Lower leg skin (tissue), 4 donors: ENCODE data around the gene PTGES. TPM values are rescaled to one million over a fixed set of nuclear protein-coding genes. Genes with fewer than 3 reads are reported as not detected.
"Not testable (repeated sequence)": the region's sequence is repeated elsewhere in the genome, so short reads cannot be mapped to it uniquely, and the experiment has no call there.

Source experiments
- DNase-seq, 2 donors: peaks; one replicate each; pipeline ENCODE4 v3.0.0-alpha.2; 2019; ENCODE audit warnings: low spot score in 2 of 2
- H3K4me3 ChIP-seq: fragments of 200-600 bp; sonication (generic); 2 replicates; pipeline ENCODE4 v1.5.1; 2017; ENCODE audit warnings: mild to moderate bottlenecking, low read depth; ENCODE audit not compliant: poor library complexity, severe bottlenecking
- CTCF ChIP-seq, 3 donors: fragments of 450-650 bp; IDR thresholded peaks; one replicate each; pipeline ENCODE4 v1.5.1; 2016; ENCODE audit warnings: antibody characterized with exemption in 3 of 3, mild to moderate bottlenecking in 3 of 3, moderate library complexity in 2 of 3
- POLR2A ChIP-seq, 2 donors: fragments of 450-650 bp; IDR thresholded peaks; one replicate each; pipeline ENCODE4 v1.6.1; 2016 to 2017; ENCODE audit warnings: antibody characterized with exemption in 2 of 2, mild to moderate bottlenecking in 1 of 2, moderate library complexity in 1 of 2
- WGBS, 2 donors: methylation state at CpG; one replicate each; pipeline ENCODE4 v1.1.5; 2018; 5-methylcytosine and 5-hydroxymethylcytosine counted together
- intact Hi-C: fragments of 100-400 bp; cut with DNase I; formaldehyde crosslinking; loops from one replicate; pipeline ENCODE4 v1.15.0; 2023; ENCODE audit warnings: low total_unique reads
- total RNA-seq, 4 donors: library from RNA; depleted of rRNA; stranded (reverse); fragments of >200 nt; gene quantifications; one replicate each; pipeline ENCODE4 v1.1.0, GENCODE V29; 2016

The PTGES gene
- total RNA-seq: 10 to 100 TPM; 14.4 to 28.7 (median 23.2) TPM

- peak within 1 kb of the TSS; percentile 24 for H3K4me3 ChIP-seq
- TF ChIP-seq CTCF (IDR thresholded peaks at IDR 0.05) (no peak), POLR2A (IDR thresholded peaks at IDR 0.05) (no peak)
- intact Hi-C loops: no loop called here
- 21 to 27% methylated on average over 16 to 21 of the region's 23 CpGs for WGBS, 2 donors
- peak; percentile 69 to 96 for DNase-seq
These were observed at the start of gene PTGES for GRCh38 chr9:129752900-129753729. Gene PTGES, minus strand, starts transcription at chr9:129753042. Its CDS starts 30 bp downstream, at chr9:129753012.

- H3K4me3 ChIP-seq: no peak overlapping the region
- TF ChIP-seq POLR2A (IDR thresholded peaks at IDR 0.05): no peak
- TF ChIP-seq CTCF (IDR thresholded peaks at IDR 0.05): no peak
- 85 to 88% methylated on average over 17 of the region's 17 CpGs for WGBS, 2 donors
- intact Hi-C loops: no loop called here
- no peak for DNase-seq
These were observed 48.7 kb upstream of the PTGES start for GRCh38 chr9:129801504-129801903.

GRCh38 chr9:129798973-129799372 is 46.1 kb upstream of the PTGES start:
- WGBS, 2 donors: 65% methylated on average over 6 of the region's 6 CpGs
- H3K4me3 ChIP-seq: no peak overlapping the region
- intact Hi-C loops: no loop called here
- no peak for DNase-seq
- no peak for TF ChIP-seq POLR2A (IDR thresholded peaks at IDR 0.05)
- TF ChIP-seq CTCF (IDR thresholded peaks at IDR 0.05): no peak

- WGBS, 2 donors: 73 to 87% methylated on average over 2 of the region's 2 CpGs
- DNase-seq, H3K4me3 ChIP-seq, intact Hi-C loops: not testable (repeated sequence)
These were observed 43.2 kb upstream of the PTGES start for GRCh38 chr9:129796029-129796428.

GRCh38 chr9:129794549-129794948 is 41.7 kb upstream of the PTGES start:
- DNase-seq: no peak
- TF ChIP-seq CTCF (IDR thresholded peaks at IDR 0.05): no peak
- no peak overlapping the region for H3K4me3 ChIP-seq
- intact Hi-C loops: no loop called here
- 83 to 88% methylated on average over 8 of the region's 8 CpGs for WGBS, 2 donors

GRCh38 chr9:129786481-129786880 is 33.6 kb upstream of the PTGES start:
- no peak overlapping the region for H3K4me3 ChIP-seq
- WGBS, 2 donors: 83% methylated on average over 10 of the region's 10 CpGs
- TF ChIP-seq POLR2A (IDR thresholded peaks at IDR 0.05): no peak
- no peak for TF ChIP-seq CTCF (IDR thresholded peaks at IDR 0.05)
- no peak for DNase-seq
- intact Hi-C loops: loop anchor here (5.0 kb wide), 1 partner anchor 144 kb away; the partner anchor contains the start of gene ASB6
